Measurements from ENCODE around the gene FXYD6. TPM values are rescaled to one million over a fixed set of nuclear protein-coding genes. Genes with fewer than 3 reads are reported as not detected.

Gene FXYD6
- total and polyA plus RNA-seq, 9 of the 15 experiments (the other 6 are each of a cell fraction or from before 2014, with no cell fraction given), result 0.07 to 0.35 TPM; not detected in 7

DNA sequence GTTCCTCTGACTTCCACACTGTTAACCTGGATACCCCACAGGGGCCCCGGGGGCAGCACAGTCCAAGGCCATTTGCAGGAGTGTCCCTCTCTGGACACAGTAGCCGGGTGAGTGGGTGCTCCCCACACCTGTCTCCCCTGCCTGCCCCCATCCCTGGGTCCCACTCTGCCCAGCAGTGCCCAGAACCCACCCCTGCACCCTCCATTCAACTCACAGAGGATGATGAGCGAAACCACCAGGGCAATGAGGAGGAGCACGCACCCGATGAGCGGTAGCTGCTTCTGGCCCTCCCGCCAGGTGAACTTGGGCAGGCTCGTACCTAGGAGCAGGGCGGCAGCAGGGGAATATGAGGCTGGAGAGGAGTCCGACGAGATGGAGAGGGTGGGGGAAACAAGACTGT lies 40.5 kb upstream of the FXYD6 start:
- no peaks in the 10 kb centered on the region for H3K79me2 ChIP-seq (ENCODE audit: control insufficient read depth, insufficient read depth, low read length)
- DNase-seq (ENCODE audit: extremely low read depth in 1 of 4, low spot score in 3 of 4) (no peak), FAIRE-seq (no peak), ATAC-seq (no peak)
- peaks cover 0 to 6% of the 10 kb centered on the region in 2 experiments; a peak in 1 of 5 replicates for H3K4me1 ChIP-seq (replicated peaks in 1 of 2; ENCODE audit: control insufficient read depth in 2 of 2, insufficient read depth in 2 of 2, low read length in 2 of 2)
- H3K9ac ChIP-seq (ENCODE audit: insufficient read depth in 1 of 2, low read depth in 2 of 2, low read length in 2 of 2), result no peak overlapping the region
- 5% methylated on average over 11 of the region's 11 CpGs for WGBS (ENCODE audit: insufficient coverage, low coverage, missing lambda C conversion rate)
- 0 out of 2 replicates have a peak, but pooled peaks cover 6% of the 10 kb centered on the region for H4K20me1 ChIP-seq (replicated peaks; ENCODE audit: control insufficient read depth, insufficient read depth, low read length)
- peaks cover 22 to 74% of the 10 kb centered on the region in 2 experiments; a peak in 4 of 5 replicates for H3K27me3 ChIP-seq (ENCODE audit: control insufficient read depth in 2 of 2, insufficient read depth in 2 of 2, low read length in 2 of 2)
- intact Hi-C loops (cut with micrococcal nuclease) (no loop called here), in situ Hi-C loops (cut with MboI) (no loop called here)
- H3K4me3 ChIP-seq, result no peak overlapping the region
- ChIA-PET POLR2A (interaction anchor here (0.6 to 1.4 kb wide), 3 partner anchors 10 to 81 kb away, joined by 3 to 5 read pairs (median 3); no protein-coding TSS in a partner anchor), CTCF (ENCODE audit: low intra/inter-chr PET ratio) (no interaction called here)
- no peak overlapping the region for H3K4me2 ChIP-seq (ENCODE audit: insufficient read depth, low read length)
- no peaks in the 10 kb centered on the region for H3K9me1 ChIP-seq (ENCODE audit: control insufficient read depth, insufficient read depth, low read length)
- H3K36me3 ChIP-seq (ENCODE audit: control insufficient read depth, insufficient read depth, low read length), result no peaks in the 10 kb centered on the region
- no peak overlapping the region for H2AFZ ChIP-seq (ENCODE audit: low read depth, low read length)
- H3K27ac ChIP-seq (ENCODE audit: extremely low read depth, low read depth, low read length), result no peak overlapping the region
- H3K9me3 ChIP-seq (replicated peaks; ENCODE audit: control insufficient read depth, insufficient read depth, low read depth, low read length), result no peaks in the 10 kb centered on the region
- BruUV-seq (replicated peaks), result no TSS peak
- TF ChIP-seq RAD21 (CRISPR knock-in tag; conservative IDR thresholded peaks at IDR 0.05 in 1 of 2, IDR thresholded peaks at IDR 0.05 in 1 of 2), result no peak
- TF ChIP-seq, protein P1, sequence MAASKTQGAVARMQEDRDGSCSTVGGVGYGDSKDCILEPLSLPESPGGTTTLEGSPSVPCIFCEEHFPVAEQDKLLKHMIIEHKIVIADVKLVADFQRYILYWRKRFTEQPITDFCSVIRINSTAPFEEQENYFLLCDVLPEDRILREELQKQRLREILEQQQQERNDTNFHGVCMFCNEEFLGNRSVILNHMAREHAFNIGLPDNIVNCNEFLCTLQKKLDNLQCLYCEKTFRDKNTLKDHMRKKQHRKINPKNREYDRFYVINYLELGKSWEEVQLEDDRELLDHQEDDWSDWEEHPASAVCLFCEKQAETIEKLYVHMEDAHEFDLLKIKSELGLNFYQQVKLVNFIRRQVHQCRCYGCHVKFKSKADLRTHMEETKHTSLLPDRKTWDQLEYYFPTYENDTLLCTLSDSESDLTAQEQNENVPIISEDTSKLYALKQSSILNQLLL (CRISPR knock-in tag; IDR thresholded peaks at IDR 0.05; ENCODE audit: borderline replicate concordance), result no peak
- no peak for TF ChIP-seq SMARCA4 (IDR thresholded peaks at IDR 0.05)
- TF ChIP-seq SMARCC2 (IDR thresholded peaks at IDR 0.05; ENCODE audit: low read depth), result no peak
- no peak for TF ChIP-seq CBX5 (IDR thresholded peaks at IDR 0.05; ENCODE audit: borderline replicate concordance, low read depth)
- TF ChIP-seq ZNF217 (CRISPR knock-in tag; IDR thresholded peaks at IDR 0.05), result no peak
- TF ChIP-seq, protein P2, sequence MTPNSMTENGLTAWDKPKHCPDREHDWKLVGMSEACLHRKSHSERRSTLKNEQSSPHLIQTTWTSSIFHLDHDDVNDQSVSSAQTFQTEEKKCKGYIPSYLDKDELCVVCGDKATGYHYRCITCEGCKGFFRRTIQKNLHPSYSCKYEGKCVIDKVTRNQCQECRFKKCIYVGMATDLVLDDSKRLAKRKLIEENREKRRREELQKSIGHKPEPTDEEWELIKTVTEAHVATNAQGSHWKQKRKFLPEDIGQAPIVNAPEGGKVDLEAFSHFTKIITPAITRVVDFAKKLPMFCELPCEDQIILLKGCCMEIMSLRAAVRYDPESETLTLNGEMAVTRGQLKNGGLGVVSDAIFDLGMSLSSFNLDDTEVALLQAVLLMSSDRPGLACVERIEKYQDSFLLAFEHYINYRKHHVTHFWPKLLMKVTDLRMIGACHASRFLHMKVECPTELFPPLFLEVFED (CRISPR knock-in tag; conservative IDR thresholded peaks at IDR 0.05), result no peak
- TF ChIP-seq PURB (CRISPR knock-in tag; IDR thresholded peaks at IDR 0.05; ENCODE audit: low read depth), result no peak
- TF ChIP-seq ETS1 (conservative IDR thresholded peaks at IDR 0.05; ENCODE audit: control insufficient read depth, low read depth, low read length), result no peak
- no peak for TF ChIP-seq PHB2 (IDR thresholded peaks at IDR 0.05; ENCODE audit: low read depth)
- TF ChIP-seq, protein P3, sequence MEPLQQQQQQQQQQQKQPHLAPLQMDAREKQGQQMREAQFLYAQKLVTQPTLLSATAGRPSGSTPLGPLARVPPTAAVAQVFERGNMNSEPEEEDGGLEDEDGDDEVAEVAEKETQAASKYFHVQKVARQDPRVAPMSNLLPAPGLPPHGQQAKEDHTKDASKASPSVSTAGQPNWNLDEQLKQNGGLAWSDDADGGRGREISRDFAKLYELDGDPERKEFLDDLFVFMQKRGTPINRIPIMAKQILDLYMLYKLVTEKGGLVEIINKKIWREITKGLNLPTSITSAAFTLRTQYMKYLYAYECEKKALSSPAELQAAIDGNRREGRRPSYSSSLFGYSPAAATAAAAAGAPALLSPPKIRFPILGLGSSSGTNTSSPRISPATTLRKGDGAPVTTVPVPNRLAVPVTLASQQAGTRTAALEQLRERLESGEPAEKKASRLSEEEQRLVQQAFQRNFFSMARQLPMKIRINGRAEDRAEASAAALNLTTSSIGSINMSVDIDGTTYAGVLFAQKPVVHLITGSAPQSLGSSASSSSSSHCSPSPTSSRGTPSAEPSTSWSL (CRISPR knock-in tag; IDR thresholded peaks at IDR 0.05; ENCODE audit: borderline replicate concordance), result no peak
- TF ChIP-seq ZC3H8 (IDR thresholded peaks at IDR 0.05), result no peak

Data from K562 (cell line).